ENCODE results near the gene CRIP3. TPM values are rescaled to one million over a fixed set of nuclear protein-coding genes. Genes with fewer than 3 reads are reported as not detected.

CRIP3 gene
- total and polyA plus RNA-seq, 2 of the 4 experiments (the other 2 are of a cell fraction) = not detected

- WGBS, 2 experiments (ENCODE audit: extremely low coverage in 2 of 2, insufficient read length in 1 of 2) = no CpG with 5 or more reads among the region's 5 CpGs
- no peak overlapping the region for H3K56ac ChIP-seq (ENCODE audit: extremely low read depth, insufficient read depth, low read length)
- no peaks in the 10 kb centered on the region for H4K20me1 ChIP-seq (ENCODE audit: insufficient read depth, low read length)
- no peak overlapping the region for H3K9ac ChIP-seq (ENCODE audit: low read depth, low read length)
- H2AFZ ChIP-seq (replicated peaks; ENCODE audit: low read length, poor library complexity) = no peak overlapping the region
- no peak for TF ChIP-seq RAD21 (IDR thresholded peaks at IDR 0.05; ENCODE audit: low read length)
- no peak for TF ChIP-seq POLR2A (IDR thresholded peaks at IDR 0.05; ENCODE audit: low read depth, low read length)
- TF ChIP-seq USF2 (IDR thresholded peaks at IDR 0.05; ENCODE audit: low read depth, low read length) = no peak
- no peak for TF ChIP-seq FOS (IDR thresholded peaks at IDR 0.05; ENCODE audit: low read depth, low read length)
- no peak for TF ChIP-seq MAZ (IDR thresholded peaks at IDR 0.05; ENCODE audit: borderline replicate concordance, low read depth, low read length)
- TF ChIP-seq BHLHE40 (IDR thresholded peaks at IDR 0.05; ENCODE audit: low read depth, low read length) = no peak
- TF ChIP-seq CTCF (conservative IDR thresholded peaks at IDR 0.05; ENCODE audit: low read depth, low read length) = no peak
- TF ChIP-seq MXI1 (IDR thresholded peaks at IDR 0.05; ENCODE audit: borderline replicate concordance, low read depth, low read length) = no peak
- TF ChIP-seq CHD1 (IDR thresholded peaks at IDR 0.05; ENCODE audit: low read depth, low read length) = no peak
- no peak for TF ChIP-seq CEBPB (IDR thresholded peaks at IDR 0.05; ENCODE audit: low read depth, low read length)
- no peak for TF ChIP-seq MAFK (IDR thresholded peaks at IDR 0.05; ENCODE audit: low read depth, low read length)
- no peak for TF ChIP-seq RFX5 (IDR thresholded peaks at IDR 0.05; ENCODE audit: low read depth, low read length)
- no peak for TF ChIP-seq NFE2L2 (IDR thresholded peaks at IDR 0.05; ENCODE audit: low read depth, low read length)
- TF ChIP-seq ELK1 (IDR thresholded peaks at IDR 0.05; ENCODE audit: borderline replicate concordance, low read depth, low read length) = no peak
- TF ChIP-seq RCOR1 (IDR thresholded peaks at IDR 0.05; ENCODE audit: insufficient replicate concordance, low read length) = no peak
- no peak for TF ChIP-seq SMC3 (IDR thresholded peaks at IDR 0.05; ENCODE audit: low read depth, low read length)
- peaks cover 60% of the 10 kb centered on the region for H3K27me3 ChIP-seq (ENCODE audit: control insufficient read depth, insufficient read depth, low read length)
- intact Hi-C loops (cut with micrococcal nuclease) = no loop called here
- H3K4ac ChIP-seq (ENCODE audit: low read depth, low read length) = no peak overlapping the region
- H2BK120ac ChIP-seq (ENCODE audit: low read depth, low read length) = no peak overlapping the region
- H3K14ac ChIP-seq (replicated peaks; ENCODE audit: low read depth, low read length) = no peak overlapping the region
- ATAC-seq (ENCODE audit: low read depth) (no peak), DNase-seq (no peak)
- H3K27ac ChIP-seq (ENCODE audit: insufficient read depth, low read length) = no peak overlapping the region
- no peak overlapping the region for H3K18ac ChIP-seq (ENCODE audit: low read depth, low read length)
- H4K8ac ChIP-seq (ENCODE audit: low read depth in 2 of 2, low read length in 2 of 2) = no peak overlapping the region
- H3K79me1 ChIP-seq (ENCODE audit: low read depth in 1 of 2, low read length in 2 of 2) = no peaks in the 10 kb centered on the region
- no peaks in the 10 kb centered on the region for H3K9me1 ChIP-seq (ENCODE audit: insufficient read depth, low read length)
- no peak overlapping the region for H2AK5ac ChIP-seq (ENCODE audit: low read depth, low read length)
- no peak overlapping the region for H2BK5ac ChIP-seq (ENCODE audit: low read depth, low read length, poor library complexity, severe bottlenecking)
- dilution Hi-C loops (cut with HindIII; ENCODE audit: low sequenced_read_pairs, unreplicated experiment) = no loop called here
- H3K9me3 ChIP-seq (ENCODE audit: control insufficient read depth, insufficient read depth, low read length) = no peaks in the 10 kb centered on the region
- no peak overlapping the region for H3K4me3 ChIP-seq (ENCODE audit: insufficient read depth, low read depth, low read length)
- CTCF ChIA-PET = no interaction called here
- no peaks in the 10 kb centered on the region for H3K4me1 ChIP-seq (ENCODE audit: control insufficient read depth, insufficient read depth, low read length)
- BruUV-seq (replicated peaks) = no TSS peak
- POLR2A ChIA-PET (ENCODE audit: unreplicated experiment) = no interaction called here
- in situ Hi-C loops (cut with MboI; ENCODE audit: low sequenced_read_pairs) = no loop called here
- no peak overlapping the region for H2AK9ac ChIP-seq (replicated peaks; ENCODE audit: low read depth, low read length, poor library complexity)
- H3K36me3 ChIP-seq (ENCODE audit: control insufficient read depth, insufficient read depth, low read length) = no peaks in the 10 kb centered on the region
- no peak overlapping the region for H2BK15ac ChIP-seq (ENCODE audit: low read depth, low read length)
- H4K91ac ChIP-seq (ENCODE audit: insufficient read depth, low read depth, low read length) = no peak overlapping the region
- no peak overlapping the region for H3K4me2 ChIP-seq (ENCODE audit: low read depth, low read length)
- H4K5ac ChIP-seq (ENCODE audit: low read depth, low read length) = no peak overlapping the region
- no peak overlapping the region for H2BK20ac ChIP-seq (ENCODE audit: low read depth, low read length)
- no peak overlapping the region for H3K23ac ChIP-seq (ENCODE audit: low read depth, low read length)
These were observed 11.7 kb downstream of the CRIP3 start for GRCh38 chr6:43296780-43297497.

Data from IMR-90 (cell line).